ENCODE results near the gene MGST1. TPM values are rescaled to one million over a fixed set of nuclear protein-coding genes. Genes with fewer than 3 reads are reported as not detected.
"Not testable (repeated sequence)": the region's sequence is repeated elsewhere in the genome, so short reads cannot be mapped to it uniquely, and the experiment has no call there.

MGST1 gene
- total and polyA plus RNA-seq, 7 donors: 39.6 to 407 (median 156) TPM

GRCh38 chr12:16361142-16361783 is 13.8 kb downstream of the MGST1 start:
- no peak overlapping the region for H3K4me3 ChIP-seq
- WGBS, 2 donors: 31 to 68% methylated on average over 7 of the region's 7 CpGs
- H3K4me1 ChIP-seq: peaks cover 0 to 7% (median 2%) of the 10 kb centered on the region in 4 donors
- H3K27ac ChIP-seq: no peak overlapping the region
- no peaks in the 10 kb centered on the region for H3K9me3 ChIP-seq
- no peak for TF ChIP-seq POLR2AphosphoS5 (IDR thresholded peaks at IDR 0.05)
- no peak for TF ChIP-seq EP300 (IDR thresholded peaks at IDR 0.05)
- no peak for TF ChIP-seq CTCF (IDR thresholded peaks at IDR 0.05)
- no peak for TF ChIP-seq POLR2A (IDR thresholded peaks at IDR 0.05)
- DNase-seq: no peak
- no peaks in the 10 kb centered on the region for H3K36me3 ChIP-seq
- intact Hi-C loops (cut with DNase I): no loop called here
- H3K27me3 ChIP-seq: no peaks in the 10 kb centered on the region

GRCh38 chr12:16362550-16362949 is 15.1 kb downstream of the MGST1 start:
- intact Hi-C loops (cut with DNase I): no loop called here

GRCh38 chr12:16369156-16369555 is 21.7 kb downstream of the MGST1 start:
- no peak for DNase-seq
- TF ChIP-seq CTCF (IDR thresholded peaks at IDR 0.05) (no peak), POLR2AphosphoS5 (IDR thresholded peaks at IDR 0.05) (no peak), POLR2A (IDR thresholded peaks at IDR 0.05) (no peak), EP300 (IDR thresholded peaks at IDR 0.05) (no peak)
- no peaks in the 10 kb centered on the region for H3K9me3 ChIP-seq
- no peak overlapping the region for H3K4me3 ChIP-seq
- WGBS, 2 donors: 83 to 91% methylated on average over 2 of the region's 2 CpGs
- H3K4me1 ChIP-seq: no peaks in the 10 kb centered on the region
- intact Hi-C loops (cut with DNase I): no loop called here
- no peaks in the 10 kb centered on the region for H3K27me3 ChIP-seq
- no peaks in the 10 kb centered on the region for H3K36me3 ChIP-seq
- H3K27ac ChIP-seq: no peak overlapping the region

More at GRCh38 chr12:16362550-16362949, 15.1 kb downstream of the MGST1 start:
- Histone ChIP-seq H3K36me3 (no peaks in the 10 kb centered on the region), H3K27me3 (no peaks in the 10 kb centered on the region), H3K4me1 (peaks cover 0 to 7% (median 2%) of the 10 kb centered on the region in 4 donors), H3K4me3 (no peak overlapping the region), H3K9me3 (no peaks in the 10 kb centered on the region), H3K27ac (no peak overlapping the region)
- TF ChIP-seq CTCF (IDR thresholded peaks at IDR 0.05) (no peak), EP300 (IDR thresholded peaks at IDR 0.05) (no peak), POLR2AphosphoS5 (IDR thresholded peaks at IDR 0.05) (no peak)
- no peak for DNase-seq

GRCh38 chr12:16370096-16370495 is 22.7 kb downstream of the MGST1 start:
- no peak for TF ChIP-seq POLR2AphosphoS5 (IDR thresholded peaks at IDR 0.05)
- no peak for TF ChIP-seq POLR2A (IDR thresholded peaks at IDR 0.05)
- no peak for TF ChIP-seq EP300 (IDR thresholded peaks at IDR 0.05)
- no peak for TF ChIP-seq CTCF (IDR thresholded peaks at IDR 0.05)
- H3K9me3 ChIP-seq: no peaks in the 10 kb centered on the region
- H3K27me3 ChIP-seq: no peaks in the 10 kb centered on the region
- no peak for DNase-seq
- no peaks in the 10 kb centered on the region for H3K4me1 ChIP-seq
- intact Hi-C loops (cut with DNase I): no loop called here
- no peak overlapping the region for H3K27ac ChIP-seq
- no peak overlapping the region for H3K4me3 ChIP-seq
- H3K36me3 ChIP-seq: no peaks in the 10 kb centered on the region
- 85 to 91% methylated on average over 1 of the region's 1 CpG for WGBS, 2 donors

- not testable (repeated sequence) for H3K27me3 ChIP-seq, H3K9me3 ChIP-seq, H3K4me3 ChIP-seq, H3K36me3 ChIP-seq, DNase-seq, H3K27ac ChIP-seq
- peaks cover 0 to 14% (median 9%) of the 10 kb centered on the region in 4 donors for H3K4me1 ChIP-seq
- intact Hi-C loops (cut with DNase I): loop anchor here (10.0 kb wide), 1 partner anchor 302 kb away; no protein-coding TSS in a partner anchor
- WGBS, 2 donors: 25 to 76% methylated on average over 21 of the region's 21 CpGs
Measured at GRCh38 chr12:16382652-16383312, 35.3 kb downstream of the MGST1 start.

Measured in sigmoid colon (tissue), 7 donors.